ENCODE data around the gene EIF3F. TPM values are rescaled to one million over a fixed set of nuclear protein-coding genes. Genes with fewer than 3 reads are reported as not detected.

EIF3F gene
- total and polyA plus RNA-seq, 2 donors (not counting 1 experiment from before 2014, with no cell fraction given): 330 to 584 TPM

DNA sequence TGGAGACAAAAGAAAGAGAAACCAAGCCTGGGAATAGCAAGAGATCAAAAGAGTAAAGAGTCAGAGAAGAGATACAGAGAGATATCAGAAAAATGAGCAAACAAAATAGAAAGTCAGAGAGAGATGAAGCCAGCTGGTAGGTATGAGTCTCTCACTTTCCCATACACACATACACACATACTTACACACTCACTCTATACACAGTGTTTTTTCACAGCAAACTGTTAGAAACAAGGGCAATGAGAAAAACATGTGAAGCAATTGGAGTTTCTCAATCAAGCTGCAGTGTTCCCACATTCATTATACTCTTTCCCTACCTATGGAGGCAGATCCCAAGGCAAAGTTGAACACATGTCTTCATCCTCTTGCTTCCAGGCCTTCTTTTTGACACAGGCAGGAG, 19.3 kb upstream of the EIF3F start:
- ATAC-seq (ENCODE audit: low read depth) (no peak), DNase-seq (no peak)
- Histone ChIP-seq H3K79me2 (ENCODE audit: control insufficient read depth, insufficient read depth, low read length) (no peaks in the 10 kb centered on the region), H3K27me3 (replicated peaks in 1 of 4; ENCODE audit: control extremely low read depth in 1 of 4, control insufficient read depth in 3 of 4, insufficient read depth in 4 of 4, low read length in 3 of 4) (peaks cover 0 to 8% (median 7%) of the 10 kb centered on the region in 4 experiments), H3K9me3 (ENCODE audit: control extremely low read depth in 1 of 3, control insufficient read depth in 2 of 3, insufficient read depth in 1 of 3, low read length in 2 of 3) (no peaks in the 10 kb centered on the region), H3K4me3 (ENCODE audit: control extremely low read depth in 1 of 5, extremely low read depth in 1 of 5, insufficient read depth in 1 of 5, low read depth in 2 of 5, low read length in 4 of 5) (no peak overlapping the region), H3K9ac (ENCODE audit: low read length) (no peak overlapping the region), H3K27ac (ENCODE audit: low read length in 2 of 2) (no peak overlapping the region), H2AFZ (ENCODE audit: insufficient read depth, low read depth, low read length, poor library complexity, severe bottlenecking) (no peak overlapping the region), H3K4me1 (ENCODE audit: control insufficient read depth in 2 of 2, insufficient read depth in 2 of 2, low read length in 2 of 2) (no peaks in the 10 kb centered on the region), H4K20me1 (ENCODE audit: control insufficient read depth, insufficient read depth, low read length, poor library complexity, severe bottlenecking) (no peaks in the 10 kb centered on the region), H3K36me3 (replicated peaks in 1 of 2; ENCODE audit: control extremely low read depth in 1 of 2, control insufficient read depth in 1 of 2, extremely low read depth in 1 of 2, insufficient read depth in 2 of 2, low read length in 1 of 2) (no peaks in the 10 kb centered on the region), H3K4me2 (replicated peaks; ENCODE audit: low read depth, low read length, poor library complexity, severe bottlenecking) (no peak overlapping the region)
- TF ChIP-seq EZH2 (IDR thresholded peaks at IDR 0.05; ENCODE audit: borderline replicate concordance, insufficient read depth, low read depth, low read length, poor library complexity, severe bottlenecking): no peak
- TF ChIP-seq, protein P1, sequence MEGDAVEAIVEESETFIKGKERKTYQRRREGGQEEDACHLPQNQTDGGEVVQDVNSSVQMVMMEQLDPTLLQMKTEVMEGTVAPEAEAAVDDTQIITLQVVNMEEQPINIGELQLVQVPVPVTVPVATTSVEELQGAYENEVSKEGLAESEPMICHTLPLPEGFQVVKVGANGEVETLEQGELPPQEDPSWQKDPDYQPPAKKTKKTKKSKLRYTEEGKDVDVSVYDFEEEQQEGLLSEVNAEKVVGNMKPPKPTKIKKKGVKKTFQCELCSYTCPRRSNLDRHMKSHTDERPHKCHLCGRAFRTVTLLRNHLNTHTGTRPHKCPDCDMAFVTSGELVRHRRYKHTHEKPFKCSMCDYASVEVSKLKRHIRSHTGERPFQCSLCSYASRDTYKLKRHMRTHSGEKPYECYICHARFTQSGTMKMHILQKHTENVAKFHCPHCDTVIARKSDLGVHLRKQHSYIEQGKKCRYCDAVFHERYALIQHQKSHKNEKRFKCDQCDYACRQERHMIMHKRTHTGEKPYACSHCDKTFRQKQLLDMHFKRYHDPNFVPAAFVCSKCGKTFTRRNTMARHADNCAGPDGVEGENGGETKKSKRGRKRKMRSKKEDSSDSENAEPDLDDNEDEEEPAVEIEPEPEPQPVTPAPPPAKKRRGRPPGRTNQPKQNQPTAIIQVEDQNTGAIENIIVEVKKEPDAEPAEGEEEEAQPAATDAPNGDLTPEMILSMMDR (IDR thresholded peaks at IDR 0.05): no peak
- ChIA-PET POLR2A (no interaction called here), CTCF (no interaction called here)
- Mint-ChIP-seq H3K4me1 (no peaks in the 10 kb centered on the region), H3K27ac (no peak overlapping the region), H3K4me3 (no peak overlapping the region), H3K9me3 (ENCODE audit: insufficient read depth) (no peaks in the 10 kb centered on the region), H3K27me3 (peaks cover 43% of the 10 kb centered on the region)
- intact Hi-C loops (cut with micrococcal nuclease): no loop called here

DNA sequence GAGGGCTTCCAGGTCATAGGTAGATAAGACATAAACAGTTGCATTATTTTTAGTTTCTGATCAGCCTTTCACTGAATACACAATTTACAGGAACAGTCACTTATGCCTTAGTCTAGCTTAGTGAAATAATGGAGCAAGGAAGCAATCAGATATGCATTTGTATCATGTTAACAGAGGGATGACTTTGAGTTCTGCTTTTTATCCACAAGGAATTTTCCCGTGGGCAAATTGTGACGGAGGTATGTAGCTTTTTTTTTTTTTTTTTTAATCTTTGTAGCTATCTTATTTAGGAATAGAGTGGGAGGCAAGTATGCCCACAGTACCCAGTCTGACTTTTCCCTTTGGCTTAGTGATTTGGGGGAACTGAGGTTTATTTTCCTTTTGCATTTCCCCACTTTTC, 18.5 kb upstream of the EIF3F start:
- peaks cover 39% of the 10 kb centered on the region for H3K27me3 Mint-ChIP-seq
- DNase-seq (no peak), ATAC-seq (ENCODE audit: low read depth) (no peak)
- H3K4me3 Mint-ChIP-seq: no peak overlapping the region
- no peaks in the 10 kb centered on the region for H3K9me3 ChIP-seq (ENCODE audit: control extremely low read depth in 1 of 3, control insufficient read depth in 2 of 3, insufficient read depth in 1 of 3, low read length in 2 of 3)
- no peak overlapping the region for H3K9ac ChIP-seq (ENCODE audit: low read length)
- H3K9me3 Mint-ChIP-seq (ENCODE audit: insufficient read depth): no peaks in the 10 kb centered on the region
- TF ChIP-seq EZH2 (IDR thresholded peaks at IDR 0.05; ENCODE audit: borderline replicate concordance, insufficient read depth, low read depth, low read length, poor library complexity, severe bottlenecking): no peak
- TF ChIP-seq, protein P1 (IDR thresholded peaks at IDR 0.05): no peak
- no peak overlapping the region for H3K27ac Mint-ChIP-seq
- CTCF ChIA-PET: interaction anchor here (0.7 kb wide), 2 partner anchors 26 to 1754 kb away, joined by 3 read pairs; no protein-coding TSS in a partner anchor
- no peak overlapping the region for H3K27ac ChIP-seq (ENCODE audit: low read length in 2 of 2)
- POLR2A ChIA-PET: no interaction called here
- no peaks in the 10 kb centered on the region for H4K20me1 ChIP-seq (ENCODE audit: control insufficient read depth, insufficient read depth, low read length, poor library complexity, severe bottlenecking)
- H3K79me2 ChIP-seq (ENCODE audit: control insufficient read depth, insufficient read depth, low read length): no peaks in the 10 kb centered on the region
- H3K4me1 Mint-ChIP-seq: no peaks in the 10 kb centered on the region
- WGBS (ENCODE audit: insufficient coverage): no CpG with 5 or more reads among the region's 2 CpGs
- no peaks in the 10 kb centered on the region for H3K36me3 ChIP-seq (replicated peaks in 1 of 2; ENCODE audit: control extremely low read depth in 1 of 2, control insufficient read depth in 1 of 2, extremely low read depth in 1 of 2, insufficient read depth in 2 of 2, low read length in 1 of 2)
- H3K4me3 ChIP-seq (ENCODE audit: control extremely low read depth in 1 of 5, extremely low read depth in 1 of 5, insufficient read depth in 1 of 5, low read depth in 2 of 5, low read length in 4 of 5): no peak overlapping the region
- H2AFZ ChIP-seq (ENCODE audit: insufficient read depth, low read depth, low read length, poor library complexity, severe bottlenecking): no peak overlapping the region
- H3K4me1 ChIP-seq (ENCODE audit: control insufficient read depth in 2 of 2, insufficient read depth in 2 of 2, low read length in 2 of 2): no peaks in the 10 kb centered on the region
- H3K4me2 ChIP-seq (replicated peaks; ENCODE audit: low read depth, low read length, poor library complexity, severe bottlenecking): no peak overlapping the region
- intact Hi-C loops (cut with micrococcal nuclease): no loop called here
- peaks cover 0 to 8% (median 7%) of the 10 kb centered on the region in 4 experiments for H3K27me3 ChIP-seq (replicated peaks in 1 of 4; ENCODE audit: control extremely low read depth in 1 of 4, control insufficient read depth in 3 of 4, insufficient read depth in 4 of 4, low read length in 3 of 4)

All from B cell (primary cell).